ENCODE data around the gene AMPD3.

AMPD3 gene

GRCh38 chr11:10477690-10478046 lies 22.6 kb downstream of the AMPD3 start:
- H3K4me3 ChIP-seq (ENCODE audit: low read depth, low read length), result no peak overlapping the region
- TF ChIP-seq CTCF (IDR thresholded peaks at IDR 0.05; ENCODE audit: insufficient read depth, low read depth, low read length, missing control alignments), result no peak
- no peak for DNase-seq (ENCODE audit: low read depth)

GRCh38 chr11:10478066-10478465 lies 23.0 kb downstream of the AMPD3 start:
- H3K4me3 ChIP-seq (ENCODE audit: low read depth, low read length), result no peak overlapping the region
- no peak for TF ChIP-seq CTCF (IDR thresholded peaks at IDR 0.05; ENCODE audit: insufficient read depth, low read depth, low read length, missing control alignments)
- no peak for DNase-seq (ENCODE audit: low read depth)

GRCh38 chr11:10478574-10479550 lies 23.8 kb downstream of the AMPD3 start:
- no peak for DNase-seq (ENCODE audit: low read depth)
- H3K4me3 ChIP-seq (ENCODE audit: low read depth, low read length), result no peak overlapping the region
- no peak for TF ChIP-seq CTCF (IDR thresholded peaks at IDR 0.05; ENCODE audit: insufficient read depth, low read depth, low read length, missing control alignments)

- no peak for DNase-seq (ENCODE audit: low read depth)
- no peak for TF ChIP-seq CTCF (IDR thresholded peaks at IDR 0.05; ENCODE audit: insufficient read depth, low read depth, low read length, missing control alignments)
- H3K4me3 ChIP-seq (ENCODE audit: low read depth, low read length), result no peak overlapping the region
These were observed 25.0 kb downstream of the AMPD3 start for GRCh38 chr11:10480026-10480425.

- no peak for TF ChIP-seq CTCF (IDR thresholded peaks at IDR 0.05; ENCODE audit: insufficient read depth, low read depth, low read length, missing control alignments)
- H3K4me3 ChIP-seq (ENCODE audit: low read depth, low read length), result no peak overlapping the region
- no peak for DNase-seq (ENCODE audit: low read depth)
These were observed 25.7 kb downstream of the AMPD3 start for GRCh38 chr11:10480760-10481159.

GRCh38 chr11:10481560-10482349 lies 26.7 kb downstream of the AMPD3 start:
- no peak overlapping the region for H3K4me3 ChIP-seq (ENCODE audit: low read depth, low read length)
- DNase-seq (ENCODE audit: low read depth), result no peak
- no peak for TF ChIP-seq CTCF (IDR thresholded peaks at IDR 0.05; ENCODE audit: insufficient read depth, low read depth, low read length, missing control alignments)
